H9 (cell line): ENCODE data around the gene AFG1L. TPM values are rescaled to one million over a fixed set of nuclear protein-coding genes. Genes with fewer than 3 reads are reported as not detected.

ENCODE experiments used
- DNase-seq: peaks from one replicate; pipeline ENCODE4 v3.0.0-alpha.2; 2017
- H2AFZ ChIP-seq: one replicate; pipeline ENCODE4 v1.6.1; 2013; ENCODE audit warnings: mild to moderate bottlenecking, low read length, control low read depth, moderate library complexity
- H2AK5ac ChIP-seq: 2 replicates; pipeline ENCODE4 v1.6.1; 2013; ENCODE audit warnings: low read length, control low read depth, mixed read lengths; ENCODE audit not compliant: insufficient read length
- H2BK120ac ChIP-seq: one replicate; pipeline ENCODE4 v1.6.1; 2013; ENCODE audit warnings: low read depth, mild to moderate bottlenecking, low read length, control low read depth, inconsistent platforms; ENCODE audit not compliant: poor library complexity, severe bottlenecking
- H2BK12ac ChIP-seq: 2 replicates; pipeline ENCODE4 v1.6.1; 2013; ENCODE audit warnings: low read length, control low read depth, mixed read lengths, low read depth; ENCODE audit not compliant: insufficient read length
- H2BK15ac ChIP-seq: 2 replicates; pipeline ENCODE4 v1.6.1; 2013; ENCODE audit warnings: low read depth, low read length, control low read depth
- H2BK20ac ChIP-seq: one replicate; pipeline ENCODE4 v1.6.1; 2013; ENCODE audit warnings: low read depth, mild to moderate bottlenecking, low read length, control low read depth, inconsistent platforms; ENCODE audit not compliant: poor library complexity, severe bottlenecking
- H2BK5ac ChIP-seq: 2 replicates; pipeline ENCODE4 v1.6.1; 2013; ENCODE audit warnings: low read length, control low read depth, mixed read lengths; ENCODE audit not compliant: insufficient read length
- H3K14ac ChIP-seq: 2 replicates; pipeline ENCODE4 v1.6.1; 2013; ENCODE audit warnings: low read length, control low read depth; ENCODE audit not compliant: insufficient read depth
- H3K18ac ChIP-seq: 2 replicates; pipeline ENCODE4 v1.6.1; 2013; ENCODE audit warnings: low read depth, mild to moderate bottlenecking, mixed read lengths, low read length, control low read depth; ENCODE audit not compliant: insufficient read length
- H3K23ac ChIP-seq: 2 replicates; pipeline ENCODE4 v1.6.1; 2013; ENCODE audit warnings: low read length, control low read depth, mixed read lengths, low read depth; ENCODE audit not compliant: insufficient read length
- H3K23me2 ChIP-seq: 2 replicates; pipeline ENCODE4 v1.6.1; 2013; ENCODE audit warnings: low read depth, mild to moderate bottlenecking, mixed read lengths, low read length, control low read depth; ENCODE audit not compliant: insufficient read length, poor library complexity, severe bottlenecking
- H3K27ac ChIP-seq: 2 replicates; pipeline ENCODE4 v1.5.1; 2013; ENCODE audit warnings: low read length, control low read depth, mixed read lengths, low read depth; ENCODE audit not compliant: insufficient read length
- H3K27me3 ChIP-seq: 2 replicates; pipeline ENCODE4 v1.6.1; 2013; ENCODE audit warnings: low read length, control low read depth, inconsistent platforms; ENCODE audit not compliant: insufficient read depth
- H3K4ac ChIP-seq: 2 replicates; pipeline ENCODE4 v1.6.1; 2013; ENCODE audit warnings: low read depth, mild to moderate bottlenecking, control low read depth, inconsistent platforms, low read length, moderate library complexity
- H3K4me1 ChIP-seq: 2 replicates; pipeline ENCODE4 v1.6.1; 2013; ENCODE audit warnings: low read length, control low read depth, inconsistent platforms; ENCODE audit not compliant: insufficient read depth
- H3K4me2 ChIP-seq: 2 replicates; pipeline ENCODE4 v1.6.1; 2013; ENCODE audit warnings: low read length, control low read depth, mixed read lengths; ENCODE audit not compliant: insufficient read length, insufficient read depth
- H3K56ac ChIP-seq: 2 replicates; pipeline ENCODE4 v1.6.1; 2013; ENCODE audit warnings: low read depth, mild to moderate bottlenecking, mixed read lengths, low read length, control low read depth; ENCODE audit not compliant: insufficient read length
- H3K79me1 ChIP-seq: 2 replicates; pipeline ENCODE4 v1.6.1; 2013; ENCODE audit warnings: low read depth, mild to moderate bottlenecking, moderate library complexity, low read length, control low read depth, inconsistent platforms; ENCODE audit not compliant: insufficient read depth, poor library complexity, severe bottlenecking
- H3K79me2 ChIP-seq: 2 replicates; pipeline ENCODE4 v1.6.1; 2013; ENCODE audit warnings: low read length, control low read depth, inconsistent platforms; ENCODE audit not compliant: insufficient read depth
- H3K9ac ChIP-seq: 2 replicates; pipeline ENCODE4 v1.6.1; 2013; ENCODE audit warnings: low read length, control low read depth, mixed read lengths; ENCODE audit not compliant: insufficient read length; ENCODE audit errors: extremely low read depth
- H3K9me3 ChIP-seq: one replicate; pipeline ENCODE4 v1.6.1; 2013; ENCODE audit warnings: low read depth, low read length, inconsistent platforms; ENCODE audit not compliant: control insufficient read depth
- H3T11ph ChIP-seq: one replicate; pipeline ENCODE4 v1.6.1; 2013; ENCODE audit warnings: mild to moderate bottlenecking, low read length, control low read depth, inconsistent platforms
- H4K20me1 ChIP-seq: one replicate; pipeline ENCODE4 v1.6.1; 2013; ENCODE audit not compliant: control insufficient read depth, insufficient read length, insufficient read depth
- H4K5ac ChIP-seq: 2 replicates; pipeline ENCODE4 v1.6.1; 2013; ENCODE audit warnings: low read depth, mild to moderate bottlenecking, mixed read lengths, low read length, control low read depth; ENCODE audit not compliant: insufficient read length
- H4K8ac ChIP-seq: replicated peaks from 2 replicates; pipeline ENCODE4 v1.6.1; 2013; ENCODE audit warnings: low read length, control low read depth, mixed read lengths, low read depth; ENCODE audit not compliant: insufficient read length
- H4K91ac ChIP-seq: 2 replicates; pipeline ENCODE4 v1.6.1; 2013; ENCODE audit warnings: low read depth, mild to moderate bottlenecking, moderate library complexity, mixed read lengths, low read length, control low read depth; ENCODE audit not compliant: insufficient read length
- H3K27ac Mint-ChIP-seq, 3 experiments: 2 replicates in 2 of 3; 3 replicates in 1 of 3; pipeline ENCODE4 v1.8.0; 2020 to 2021; ENCODE audit warnings: mixed read lengths in 3 of 3, mild to moderate bottlenecking in 1 of 3, moderate library complexity in 1 of 3
- H3K27me3 Mint-ChIP-seq: 2 replicates; pipeline ENCODE4 v1.8.0; 2021; ENCODE audit warnings: low read depth, mild to moderate bottlenecking, moderate library complexity, mixed read lengths
- H3K36me3 Mint-ChIP-seq, 3 experiments: 2 replicates in 2 of 3; 3 replicates in 1 of 3; pipeline ENCODE4 v1.8.0; 2020 to 2021; ENCODE audit warnings: low read depth in 3 of 3, mixed read lengths in 3 of 3; ENCODE audit not compliant: insufficient read depth in 1 of 3
- H3K4me1 Mint-ChIP-seq, 2 experiments: 2 replicates each; pipeline ENCODE4 v1.8.0; 2020; ENCODE audit warnings: mixed read lengths in 2 of 2
- H3K4me3 Mint-ChIP-seq, 2 experiments: 2 replicates in 1 of 2; 3 replicates in 1 of 2; pipeline ENCODE4 v1.8.0; 2020 to 2021; ENCODE audit warnings: mild to moderate bottlenecking in 2 of 2, mixed read lengths in 2 of 2, moderate library complexity in 1 of 2
- H3K9me3 Mint-ChIP-seq, 2 experiments: 2 replicates in 1 of 2; 3 replicates in 1 of 2; pipeline ENCODE4 v1.8.0; 2020; ENCODE audit warnings: mild to moderate bottlenecking in 2 of 2, mixed read lengths in 2 of 2, moderate library complexity in 1 of 2
- WGBS: extraction: QIAGEN DNeasy Blood & Tissue Kit; methylation state at CpG from one replicate; pipeline ENCODE4 v1.1.7; 2013; ENCODE audit warnings: missing lambda C conversion rate, low lambda C conversion rate, mixed read lengths; ENCODE audit not compliant: insufficient read length; ENCODE audit errors: extremely low coverage; 5-methylcytosine and 5-hydroxymethylcytosine counted together
- total RNA-seq: library from RNA; stranded (reverse); gene quantifications from 2 replicates; pipeline ENCODE4 v1.2.1, GENCODE V29; 2021
- TF ChIP-seq, protein P1 (sequence below): fragments of 200-600 bp; sonication (generic); conservative IDR thresholded peaks from 3 replicates; pipeline ENCODE4 v1.8.0; 2021; ENCODE audit warnings: antibody characterized with exemption, mild to moderate bottlenecking

AFG1L gene
- total RNA-seq, 1 experiment from 2014 or later, result 4.7 TPM

DNA sequence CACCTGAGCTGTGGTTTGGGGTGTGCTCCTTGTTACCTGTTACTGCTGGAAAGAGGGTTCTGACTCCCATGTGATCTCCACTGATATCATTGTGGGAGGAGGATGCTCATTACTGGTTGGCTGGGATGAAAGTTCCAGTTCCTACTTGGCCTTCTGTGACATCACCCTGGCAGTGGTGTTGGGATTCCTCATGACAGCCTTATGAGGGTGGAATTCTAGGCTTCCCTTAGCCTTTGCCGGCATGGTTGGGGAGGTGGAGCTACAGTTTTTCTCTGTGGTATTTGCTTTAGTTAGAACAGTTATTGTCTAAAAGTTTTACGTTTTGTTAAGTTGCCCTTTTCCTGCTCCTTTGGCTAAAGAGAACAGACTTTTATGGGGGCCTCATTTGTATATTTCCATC is 112.1 kb downstream of the AFG1L start:
- no peak overlapping the region for H3K56ac ChIP-seq
- H2AK5ac ChIP-seq, result no peak overlapping the region
- peaks cover 1% of the 10 kb centered on the region in 2 experiments; a peak in 3 of 5 replicates for H3K9me3 Mint-ChIP-seq
- no peak overlapping the region for H4K5ac ChIP-seq
- H4K8ac ChIP-seq, result no peak overlapping the region
- no peak overlapping the region for H3T11ph ChIP-seq
- H4K91ac ChIP-seq, result no peak overlapping the region
- H2BK15ac ChIP-seq, result no peak overlapping the region
- no peak overlapping the region for H3K27ac Mint-ChIP-seq
- H2BK20ac ChIP-seq, result no peak overlapping the region
- H3K4me1 ChIP-seq, result no peaks in the 10 kb centered on the region
- H3K9ac ChIP-seq, result no peak overlapping the region
- H3K23me2 ChIP-seq, result no peaks in the 10 kb centered on the region
- H3K18ac ChIP-seq, result no peak overlapping the region
- no peaks in the 10 kb centered on the region for H3K79me1 ChIP-seq
- no peak overlapping the region for H3K4me3 Mint-ChIP-seq
- no peak overlapping the region for H2BK5ac ChIP-seq
- H3K4me2 ChIP-seq, result no peak overlapping the region
- no peaks in the 10 kb centered on the region; the same call in 1 of the 2 replicates for H3K27me3 Mint-ChIP-seq
- no peak overlapping the region for H2BK120ac ChIP-seq
- H3K4ac ChIP-seq, result no peak overlapping the region
- DNase-seq, result no peak
- TF ChIP-seq, protein P1, sequence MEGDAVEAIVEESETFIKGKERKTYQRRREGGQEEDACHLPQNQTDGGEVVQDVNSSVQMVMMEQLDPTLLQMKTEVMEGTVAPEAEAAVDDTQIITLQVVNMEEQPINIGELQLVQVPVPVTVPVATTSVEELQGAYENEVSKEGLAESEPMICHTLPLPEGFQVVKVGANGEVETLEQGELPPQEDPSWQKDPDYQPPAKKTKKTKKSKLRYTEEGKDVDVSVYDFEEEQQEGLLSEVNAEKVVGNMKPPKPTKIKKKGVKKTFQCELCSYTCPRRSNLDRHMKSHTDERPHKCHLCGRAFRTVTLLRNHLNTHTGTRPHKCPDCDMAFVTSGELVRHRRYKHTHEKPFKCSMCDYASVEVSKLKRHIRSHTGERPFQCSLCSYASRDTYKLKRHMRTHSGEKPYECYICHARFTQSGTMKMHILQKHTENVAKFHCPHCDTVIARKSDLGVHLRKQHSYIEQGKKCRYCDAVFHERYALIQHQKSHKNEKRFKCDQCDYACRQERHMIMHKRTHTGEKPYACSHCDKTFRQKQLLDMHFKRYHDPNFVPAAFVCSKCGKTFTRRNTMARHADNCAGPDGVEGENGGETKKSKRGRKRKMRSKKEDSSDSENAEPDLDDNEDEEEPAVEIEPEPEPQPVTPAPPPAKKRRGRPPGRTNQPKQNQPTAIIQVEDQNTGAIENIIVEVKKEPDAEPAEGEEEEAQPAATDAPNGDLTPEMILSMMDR, result no peak
- H3K79me2 ChIP-seq, result no peaks in the 10 kb centered on the region
- no peak overlapping the region for H3K23ac ChIP-seq
- H3K36me3 Mint-ChIP-seq, result peaks cover 4 to 10% (median 5%) of the 10 kb centered on the region in 3 experiments; a peak in 4 of 7 replicates
- no peaks in the 10 kb centered on the region for H3K9me3 ChIP-seq
- no peak overlapping the region for H3K14ac ChIP-seq
- H3K27ac ChIP-seq, result no peak overlapping the region
- no peak overlapping the region for H2AFZ ChIP-seq
- no peaks in the 10 kb centered on the region for H3K4me1 Mint-ChIP-seq
- H4K20me1 ChIP-seq, result no peaks in the 10 kb centered on the region
- H2BK12ac ChIP-seq, result no peak overlapping the region
- no peaks in the 10 kb centered on the region for H3K27me3 ChIP-seq
- no CpG with 5 or more reads among the region's 2 CpGs for WGBS
